H1 (cell line): Measurements from ENCODE around the gene RPL37. TPM values are rescaled to one million over a fixed set of nuclear protein-coding genes. Genes with fewer than 3 reads are reported as not detected.

ENCODE experiments used
- CTCF ChIA-PET: fragments of 300-600 bp; sonication (Branson Sonifier 250); formaldehyde crosslinking; loops from one replicate; lab custom pipeline; 2021; ENCODE audit not compliant: partially characterized antibody; lab: Charles Lee
- POLR2A ChIA-PET: fragments of 300-600 bp; sonication (Branson Sonifier 250); formaldehyde crosslinking; loops from one replicate; lab custom pipeline; 2021; ENCODE audit warnings: inconsistent platforms; ENCODE audit not compliant: partially characterized antibody; lab: Charles Lee
- DNase-seq, 2 experiments: peaks; one replicate each; pipeline versions ENCODE4 v3.0.0 to v3.0.0-alpha.2; 2010 to 2022; ENCODE audit warnings: low spot score in 2 of 2, low read depth in 1 of 2, mixed read lengths in 1 of 2
- FAIRE-seq: peaks from 2 replicates; lab custom pipeline; 2011; peaks lifted over from hg19 to GRCh38; lab: Jason Lieb, UNC
- H2AFZ ChIP-seq: 2 replicates; pipeline ENCODE4 v1.8.1; 2012; ENCODE audit warnings: low read length, inconsistent platforms
- H2AK5ac ChIP-seq: 2 replicates; pipeline ENCODE4 v1.6.1; 2013; ENCODE audit warnings: low read depth, low read length
- H2BK120ac ChIP-seq: replicated peaks from 2 replicates; pipeline ENCODE3; 2013; ENCODE audit warnings: low read depth, low read length, inconsistent platforms
- H2BK12ac ChIP-seq: 2 replicates; pipeline ENCODE4 v1.6.1; 2013; ENCODE audit warnings: low read depth, low read length
- H2BK15ac ChIP-seq: 2 replicates; pipeline ENCODE4 v1.6.1; 2013; ENCODE audit warnings: low read length
- H2BK20ac ChIP-seq: 2 replicates; pipeline ENCODE4 v1.6.1; 2013; ENCODE audit warnings: low read length
- H2BK5ac ChIP-seq: 2 replicates; pipeline ENCODE4 v1.6.1; 2013; ENCODE audit warnings: low read depth, low read length
- H3K14ac ChIP-seq: 2 replicates; pipeline ENCODE4 v1.6.1; 2013; ENCODE audit warnings: inconsistent platforms; ENCODE audit not compliant: insufficient read length
- H3K18ac ChIP-seq: 2 replicates; pipeline ENCODE4 v1.6.1; 2013; ENCODE audit warnings: low read length; ENCODE audit errors: extremely low read depth
- H3K23ac ChIP-seq: 2 replicates; pipeline ENCODE4 v1.6.1; 2013; ENCODE audit warnings: inconsistent platforms; ENCODE audit not compliant: insufficient read length
- H3K23me2 ChIP-seq: 2 replicates; pipeline ENCODE4 v1.6.1; 2013; ENCODE audit warnings: low read depth, low read length
- H3K27ac ChIP-seq: 2 replicates; pipeline ENCODE4 v1.6.1; 2011; ENCODE audit warnings: low read depth, low read length, inconsistent platforms
- H3K27me3 ChIP-seq, 4 experiments: replicated peaks in 1 of 4; 1 replicate in 1 of 4; 2 replicates in 3 of 4; pipeline versions ENCODE4 v1.6.1 to v1.8.1; 2011 to 2013; ENCODE audit warnings: low read length in 3 of 4, mild to moderate bottlenecking in 3 of 4, inconsistent platforms in 2 of 4, mixed read lengths in 2 of 4, moderate library complexity in 1 of 4; ENCODE audit not compliant: control insufficient read depth in 3 of 4, insufficient read depth in 3 of 4; ENCODE audit errors: extremely low read depth in 1 of 4
- H3K36me3 ChIP-seq, 4 experiments: 2 replicates each; pipeline versions ENCODE4 v1.6.1 to v1.8.1; 2011 to 2013; ENCODE audit warnings: mild to moderate bottlenecking in 4 of 4, low read length in 3 of 4, moderate library complexity in 2 of 4, control low read depth in 1 of 4, inconsistent platforms in 1 of 4; ENCODE audit not compliant: insufficient read depth in 4 of 4, control insufficient read depth in 2 of 4
- H3K4ac ChIP-seq: replicated peaks from 2 replicates; pipeline ENCODE3; 2013; ENCODE audit warnings: low read length, low read depth, mixed read lengths, inconsistent platforms; ENCODE audit not compliant: insufficient read length
- H3K4me1 ChIP-seq, 4 experiments: replicated peaks in 1 of 4; 1 replicate in 1 of 4; 2 replicates in 3 of 4; pipeline versions ENCODE4 v1.6.1 to v1.8.1; 2011 to 2013; ENCODE audit warnings: low read length in 3 of 4, inconsistent platforms in 2 of 4, mixed read lengths in 1 of 4; ENCODE audit not compliant: insufficient read depth in 4 of 4, control insufficient read depth in 3 of 4
- H3K4me2 ChIP-seq, 2 experiments: 2 replicates each; pipeline versions ENCODE4 v1.6.1 to v1.8.1; 2011 to 2013; ENCODE audit warnings: low read depth in 2 of 2, low read length in 2 of 2, control low read depth in 1 of 2, inconsistent platforms in 1 of 2, mild to moderate bottlenecking in 1 of 2; ENCODE audit not compliant: insufficient read depth in 1 of 2
- H3K4me3 ChIP-seq, 4 experiments: fragments of 200-600, 300-600 bp in 1 of 4; sonication (generic), shearing (Covaris generic), sonication (Bioruptor Twin) in 1 of 4; 2 replicates each; pipeline versions ENCODE4 v1.5.1 to v1.8.1; 2011 to 2016; ENCODE audit warnings: low read length in 4 of 4, low read depth in 3 of 4, control low read depth in 2 of 4, inconsistent platforms in 2 of 4, mild to moderate bottlenecking in 2 of 4, mixed read lengths in 1 of 4, moderate library complexity in 1 of 4; ENCODE audit not compliant: insufficient read depth in 2 of 4; ENCODE audit errors: extremely low read depth in 1 of 4
- H3K56ac ChIP-seq: replicated peaks from 2 replicates; pipeline ENCODE3; 2013; ENCODE audit warnings: low read depth, mild to moderate bottlenecking, mixed read lengths, low read length, inconsistent platforms; ENCODE audit not compliant: insufficient read length
- H3K79me1 ChIP-seq: 2 replicates; pipeline ENCODE4 v1.6.1; 2013; ENCODE audit warnings: low read depth, low read length, control low read depth
- H3K79me2 ChIP-seq, 2 experiments: 2 replicates each; pipeline versions ENCODE4 v1.6.1 to v1.8.1; 2012 to 2013; ENCODE audit warnings: low read length in 2 of 2, mild to moderate bottlenecking in 2 of 2, inconsistent platforms in 1 of 2; ENCODE audit not compliant: insufficient read depth in 2 of 2, control insufficient read depth in 1 of 2
- H3K9ac ChIP-seq, 4 experiments: replicated peaks in 1 of 4; 1 replicate in 1 of 4; 2 replicates in 3 of 4; pipeline versions ENCODE4 v1.6.1 to v1.8.1; 2011 to 2013; ENCODE audit warnings: low read depth in 3 of 4, low read length in 3 of 4, control low read depth in 2 of 4, mild to moderate bottlenecking in 2 of 4, moderate library complexity in 2 of 4, inconsistent platforms in 1 of 4; ENCODE audit errors: extremely low read depth in 1 of 4
- H3K9me3 ChIP-seq, 2 experiments: 2 replicates each; pipeline versions ENCODE4 v1.6.1 to v1.8.1; 2012 to 2013; ENCODE audit warnings: mild to moderate bottlenecking in 2 of 2, moderate library complexity in 2 of 2, control low read depth in 1 of 2, inconsistent platforms in 1 of 2, low read depth in 1 of 2, low read length in 1 of 2, mixed read lengths in 1 of 2; ENCODE audit not compliant: insufficient read depth in 2 of 2
- H4K20me1 ChIP-seq, 2 experiments: replicated peaks in 1 of 2; 2 replicates each; pipeline versions ENCODE3 to v1.8.1; 2011 to 2013; ENCODE audit warnings: inconsistent platforms in 2 of 2, low read length in 2 of 2, mild to moderate bottlenecking in 1 of 2; ENCODE audit not compliant: insufficient read depth in 2 of 2, control insufficient read depth in 1 of 2
- H4K5ac ChIP-seq: 2 replicates; pipeline ENCODE4 v1.6.1; 2013; ENCODE audit warnings: low read length, low read depth, mixed read lengths, inconsistent platforms; ENCODE audit not compliant: insufficient read length
- H4K8ac ChIP-seq: 2 replicates; pipeline ENCODE4 v1.8.0; 2013; ENCODE audit warnings: mild to moderate bottlenecking, moderate library complexity, low read length, inconsistent platforms; ENCODE audit not compliant: insufficient read depth; ENCODE audit errors: extremely low read depth
- H4K91ac ChIP-seq: replicated peaks from 2 replicates; pipeline ENCODE3; 2013; ENCODE audit warnings: low read length, mixed read lengths, inconsistent platforms; ENCODE audit not compliant: insufficient read length
- CHD2 ChIP-seq: IDR thresholded peaks from 2 replicates; pipeline ENCODE4 v1.6.1; 2012; ENCODE audit warnings: low read length, improper control_type of control experiment
- GABPA ChIP-seq: IDR thresholded peaks from 2 replicates; pipeline ENCODE4 v1.6.1; 2011; ENCODE audit warnings: mild to moderate bottlenecking, low read length, moderate library complexity, borderline replicate concordance; ENCODE audit not compliant: insufficient read depth
- PHF8 ChIP-seq: fragments of 200-600 bp; sonication (generic); conservative IDR thresholded peaks from 2 replicates; pipeline ENCODE4 v1.7.1; 2012; ENCODE audit warnings: low read depth, mild to moderate bottlenecking, inconsistent platforms, low read length, moderate library complexity
- POLR2AphosphoS5 ChIP-seq: IDR thresholded peaks from 2 replicates; pipeline ENCODE4 v1.6.1; 2011; ENCODE audit warnings: low read depth, low read length
- POU5F1 ChIP-seq: IDR thresholded peaks from 2 replicates; pipeline ENCODE4 v1.6.1; 2011; ENCODE audit warnings: low read depth, mild to moderate bottlenecking, low read length, moderate library complexity
- RXRA ChIP-seq: IDR thresholded peaks from 2 replicates; pipeline ENCODE4 v1.6.1; 2011; ENCODE audit warnings: low read depth, mild to moderate bottlenecking, low read length, moderate library complexity; ENCODE audit not compliant: insufficient read depth
- SIX5 ChIP-seq: IDR thresholded peaks from 2 replicates; pipeline ENCODE4 v1.6.1; 2011; ENCODE audit warnings: mild to moderate bottlenecking, low read depth, low read length
- SP4 ChIP-seq: IDR thresholded peaks from 2 replicates; pipeline ENCODE4 v1.6.1; 2012; ENCODE audit warnings: low read length, inconsistent platforms
- SRF ChIP-seq: IDR thresholded peaks from 2 replicates; pipeline ENCODE4 v1.6.1; 2011; ENCODE audit warnings: mild to moderate bottlenecking, low read depth, low read length, moderate library complexity
- SUZ12 ChIP-seq: fragments of 200-600 bp; sonication (generic); IDR thresholded peaks from 2 replicates; pipeline ENCODE4 v1.6.1; 2012; ENCODE audit warnings: mild to moderate bottlenecking, inconsistent platforms, low read length, moderate library complexity, mixed read lengths
- YY1 ChIP-seq: IDR thresholded peaks from 2 replicates; pipeline ENCODE4 v1.6.1; 2011; ENCODE audit warnings: low read depth, mild to moderate bottlenecking, low read length
- ZNF274 ChIP-seq: IDR thresholded peaks from 2 replicates; pipeline ENCODE4 v1.7.0; 2012; ENCODE audit warnings: low read length, borderline replicate concordance; ENCODE audit errors: extremely low read depth
- WGBS, 2 experiments: shearing (Covaris generic) in 1 of 2; methylation state at CpG; one replicate each; pipeline versions ENCODE4 v1.1.6 to v1.1.7; 2013 to 2015; ENCODE audit warnings: low lambda C conversion rate in 2 of 2, mixed read lengths in 2 of 2, inconsistent platforms in 1 of 2, low coverage in 1 of 2, missing lambda C conversion rate in 1 of 2; ENCODE audit not compliant: insufficient replicate concordance in 2 of 2, insufficient coverage in 1 of 2, insufficient read length in 1 of 2; ENCODE audit errors: extremely low coverage in 1 of 2, missing lambda C conversion rate in 1 of 2; 5-methylcytosine and 5-hydroxymethylcytosine counted together
- polyA plus RNA-seq, 7 experiments: library from polyadenylated mRNA; depleted of rRNA in 3 of 7; stranded (reverse) in 5 of 7; unstranded in 2 of 7; fragments of >200 nt in 5 of 7; fragments of 200-250 nt in 2 of 7; gene quantifications; 1 replicate in 5 of 7; 2 replicates in 1 of 7; 4 replicates in 1 of 7; pipeline versions ENCODE4 v1.2.1 to v1.2.3, GENCODE V29; 2011 to 2013; ENCODE audit warnings: missing spikeins in 2 of 7, mixed read lengths in 2 of 7
- total RNA-seq: library from RNA; stranded (reverse); fragmentation: NEBNext Ultra II Directional; extraction: Animal tissue kit (Norgen Biotek cat#: 25700); gene quantifications from 2 replicates; pipeline ENCODE4 v1.2.1, GENCODE V29; 2021
- TF ChIP-seq, protein P1 (sequence below), 3 experiments: IDR thresholded peaks; 1 replicate in 2 of 3; 2 replicates in 1 of 3; pipeline versions ENCODE4 v1.5.1 to v1.6.1; 2011; ENCODE audit warnings: low read length in 3 of 3, mild to moderate bottlenecking in 3 of 3, inconsistent platforms in 2 of 3, low read depth in 1 of 3, moderate library complexity in 1 of 3; ENCODE audit not compliant: insufficient read depth in 1 of 3; ENCODE audit errors: control extremely low read depth in 1 of 3

RPL37 gene
- total and polyA plus RNA-seq, 2 of the 8 experiments (the other 6 are each of a cell fraction or from before 2014, with no cell fraction given) = 467 to 1,534 TPM

DNA sequence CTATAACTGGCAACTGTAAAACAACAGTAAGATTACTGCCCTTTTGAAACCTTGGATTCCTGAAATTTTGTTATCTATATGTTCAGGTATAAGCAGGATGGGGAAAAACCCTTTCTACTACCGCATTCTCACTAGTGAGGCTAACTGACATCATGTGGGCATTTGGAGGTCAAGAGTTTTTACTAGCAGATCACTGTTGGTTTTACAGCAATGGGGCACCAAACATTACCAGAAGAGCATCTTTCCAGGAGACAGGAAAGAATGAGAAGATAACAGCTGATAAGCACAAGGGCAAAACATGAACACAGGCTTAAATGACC, 58.4 kb downstream of the RPL37 start:
- no peaks in the 10 kb centered on the region for H3K4me1 ChIP-seq
- no peak overlapping the region for H2BK15ac ChIP-seq
- WGBS, 2 experiments = 100% methylated on average over 1 of the region's 1 CpG; no CpG with 5 or more reads in 1 of the 2 experiments
- no peak overlapping the region for H4K5ac ChIP-seq
- peaks cover 0 to 35% of the 10 kb centered on the region in 2 experiments; a peak in 2 of 4 replicates for H3K79me2 ChIP-seq
- H3K18ac ChIP-seq = no peak overlapping the region
- ChIA-PET CTCF (interaction anchor here (1.0 to 1.6 kb wide), 2 partner anchors 22 to 82 kb away, joined by 3 to 5 read pairs; no protein-coding TSS in a partner anchor), POLR2A (interaction anchor here (1.0 to 1.8 kb wide), 6 partner anchors 15 to 58 kb away, joined by 3 to 5 read pairs (median 4); partner anchors contain the start of gene RPL37)
- no peaks in the 10 kb centered on the region for H3K27me3 ChIP-seq
- FAIRE-seq = no peak
- H3K9ac ChIP-seq = no peak overlapping the region
- no peak overlapping the region for H3K14ac ChIP-seq
- H3K4ac ChIP-seq = no peak overlapping the region
- no peak overlapping the region for H3K56ac ChIP-seq
- no peaks in the 10 kb centered on the region for H3K9me3 ChIP-seq
- H3K23ac ChIP-seq = no peak overlapping the region
- DNase-seq = no peak
- no peak overlapping the region for H2BK12ac ChIP-seq
- no peak overlapping the region for H2BK20ac ChIP-seq
- H4K8ac ChIP-seq = no peak overlapping the region
- H3K27ac ChIP-seq = no peak overlapping the region
- no peaks in the 10 kb centered on the region for H3K23me2 ChIP-seq
- H3K4me3 ChIP-seq = no peak overlapping the region
- H3K36me3 ChIP-seq = peaks cover 6 to 30% (median 9%) of the 10 kb centered on the region in 4 experiments; a peak in 6 of 8 replicates
- no peak overlapping the region for H2AFZ ChIP-seq
- peaks cover 3% of the 10 kb centered on the region; the same call in 1 of the 2 replicates for H3K79me1 ChIP-seq
- H2AK5ac ChIP-seq = no peak overlapping the region
- H2BK120ac ChIP-seq = no peak overlapping the region
- no peak overlapping the region for H4K91ac ChIP-seq
- H4K20me1 ChIP-seq = peaks cover 0 to 3% of the 10 kb centered on the region in 2 experiments
- H3K4me2 ChIP-seq = no peak overlapping the region
- H2BK5ac ChIP-seq = no peak overlapping the region
- TF ChIP-seq ZNF274 (no peak), RXRA (no peak), SP4 (no peak), SUZ12 (no peak), SRF (no peak), CHD2 (no peak), PHF8 (no peak), POU5F1 (no peak), YY1 (no peak), GABPA (no peak), SIX5 (no peak), POLR2AphosphoS5 (no peak)
- TF ChIP-seq, protein P1, sequence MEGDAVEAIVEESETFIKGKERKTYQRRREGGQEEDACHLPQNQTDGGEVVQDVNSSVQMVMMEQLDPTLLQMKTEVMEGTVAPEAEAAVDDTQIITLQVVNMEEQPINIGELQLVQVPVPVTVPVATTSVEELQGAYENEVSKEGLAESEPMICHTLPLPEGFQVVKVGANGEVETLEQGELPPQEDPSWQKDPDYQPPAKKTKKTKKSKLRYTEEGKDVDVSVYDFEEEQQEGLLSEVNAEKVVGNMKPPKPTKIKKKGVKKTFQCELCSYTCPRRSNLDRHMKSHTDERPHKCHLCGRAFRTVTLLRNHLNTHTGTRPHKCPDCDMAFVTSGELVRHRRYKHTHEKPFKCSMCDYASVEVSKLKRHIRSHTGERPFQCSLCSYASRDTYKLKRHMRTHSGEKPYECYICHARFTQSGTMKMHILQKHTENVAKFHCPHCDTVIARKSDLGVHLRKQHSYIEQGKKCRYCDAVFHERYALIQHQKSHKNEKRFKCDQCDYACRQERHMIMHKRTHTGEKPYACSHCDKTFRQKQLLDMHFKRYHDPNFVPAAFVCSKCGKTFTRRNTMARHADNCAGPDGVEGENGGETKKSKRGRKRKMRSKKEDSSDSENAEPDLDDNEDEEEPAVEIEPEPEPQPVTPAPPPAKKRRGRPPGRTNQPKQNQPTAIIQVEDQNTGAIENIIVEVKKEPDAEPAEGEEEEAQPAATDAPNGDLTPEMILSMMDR (IDR thresholded peaks at IDR 0.05; ENCODE audit: control extremely low read depth in 1 of 3, insufficient read depth in 1 of 3, low read depth in 1 of 3, low read length in 3 of 3) = no peak
